Liver (tissue), 9 donors: ENCODE measurements around the gene GALK1. TPM values are rescaled to one million over a fixed set of nuclear protein-coding genes. Genes with fewer than 3 reads are reported as not detected.

Experiments used
- DNase-seq: peaks from one replicate; pipeline ENCODE4 v3.0.0-alpha.2; 2017; ENCODE audit warnings: low spot score
- H3K27ac ChIP-seq, 2 donors: one replicate each; pipeline ENCODE4 v1.7.0; 2013; ENCODE audit warnings: inconsistent platforms in 2 of 2, low read length in 2 of 2, control low read depth in 1 of 2, low read depth in 1 of 2, mild to moderate bottlenecking in 1 of 2
- H3K27me3 ChIP-seq, 4 donors: one replicate each; pipeline versions ENCODE4 v1.6.1 to v1.7.0; 2013; ENCODE audit warnings: low read length in 3 of 4, inconsistent platforms in 1 of 4, mild to moderate bottlenecking in 1 of 4, moderate library complexity in 1 of 4; ENCODE audit not compliant: control insufficient read depth in 4 of 4, insufficient read depth in 4 of 4
- H3K36me3 ChIP-seq, 4 donors: one replicate each; pipeline versions ENCODE4 v1.6.1 to v1.7.0; 2013; ENCODE audit warnings: low read length in 3 of 4, mild to moderate bottlenecking in 3 of 4, low read depth in 1 of 4, moderate library complexity in 1 of 4; ENCODE audit not compliant: control insufficient read depth in 4 of 4, insufficient read depth in 3 of 4
- H3K4me1 ChIP-seq, 4 donors: one replicate each; pipeline versions ENCODE4 v1.6.1 to v1.7.0; 2013; ENCODE audit warnings: low read length in 3 of 4, mild to moderate bottlenecking in 3 of 4, moderate library complexity in 1 of 4; ENCODE audit not compliant: control insufficient read depth in 4 of 4, insufficient read depth in 4 of 4
- H3K4me3 ChIP-seq, 3 donors: one replicate each; pipeline versions ENCODE4 v1.6.1 to v1.7.0; 2013; ENCODE audit warnings: low read length in 3 of 3, control low read depth in 1 of 3, low read depth in 1 of 3, mild to moderate bottlenecking in 1 of 3
- H3K9ac ChIP-seq, 2 donors: one replicate each; pipeline ENCODE4 v1.7.0; 2013; ENCODE audit warnings: low read length in 2 of 2, mild to moderate bottlenecking in 2 of 2, moderate library complexity in 2 of 2, control low read depth in 1 of 2, low read depth in 1 of 2
- H3K9me3 ChIP-seq, 4 donors: one replicate each; pipeline versions ENCODE4 v1.6.1 to v1.7.0; 2013; ENCODE audit warnings: low read length in 3 of 4; ENCODE audit not compliant: control insufficient read depth in 4 of 4
- EGR1 ChIP-seq, 2 donors: IDR thresholded peaks; 2 replicates each; pipeline ENCODE4 v1.6.1; 2016 to 2018; ENCODE audit warnings: antibody characterized with exemption in 2 of 2, low read depth in 2 of 2
- FOXA1 ChIP-seq: IDR thresholded peaks from 2 replicates; pipeline ENCODE4 v1.6.1; 2016; ENCODE audit warnings: antibody characterized with exemption
- FOXA2 ChIP-seq: IDR thresholded peaks from 2 replicates; pipeline ENCODE4 v1.6.1; 2016; ENCODE audit warnings: antibody characterized with exemption
- GABPA ChIP-seq, 2 donors: IDR thresholded peaks in 1 of 2; conservative IDR thresholded peaks in 1 of 2; 2 replicates each; pipeline ENCODE4 v1.6.1; 2016; ENCODE audit warnings: antibody characterized with exemption in 2 of 2, mild to moderate bottlenecking in 1 of 2, moderate library complexity in 1 of 2
- HNF4A ChIP-seq, 2 donors: conservative IDR thresholded peaks; 2 replicates each; pipeline ENCODE4 v1.6.1; 2016; ENCODE audit warnings: antibody characterized with exemption in 2 of 2, mild to moderate bottlenecking in 2 of 2
- HNF4G ChIP-seq: IDR thresholded peaks from 2 replicates; pipeline ENCODE4 v1.6.1; 2016; ENCODE audit warnings: antibody characterized with exemption
- JUND ChIP-seq, 2 donors: IDR thresholded peaks; 2 replicates each; pipeline ENCODE4 v1.6.1; 2016; ENCODE audit warnings: antibody characterized with exemption in 2 of 2
- NR2F2 ChIP-seq: IDR thresholded peaks from 2 replicates; pipeline ENCODE4 v1.6.1; 2016; ENCODE audit warnings: antibody characterized with exemption
- RAD21 ChIP-seq, 2 donors: IDR thresholded peaks; 2 replicates each; pipeline ENCODE4 v1.6.1; 2016; ENCODE audit warnings: antibody characterized with exemption in 2 of 2, mild to moderate bottlenecking in 2 of 2
- RXRA ChIP-seq, 2 donors: IDR thresholded peaks; 2 replicates each; pipeline ENCODE4 v1.6.1; 2017 to 2018; ENCODE audit warnings: antibody characterized with exemption in 2 of 2, mild to moderate bottlenecking in 1 of 2
- SP1 ChIP-seq: IDR thresholded peaks from 2 replicates; pipeline ENCODE4 v1.6.1; 2018; ENCODE audit warnings: antibody characterized with exemption, mild to moderate bottlenecking
- TAF1 ChIP-seq: conservative IDR thresholded peaks from 2 replicates; pipeline ENCODE4 v1.6.1; 2016; ENCODE audit warnings: antibody characterized with exemption, mild to moderate bottlenecking
- YY1 ChIP-seq: IDR thresholded peaks from 2 replicates; pipeline ENCODE4 v1.6.1; 2016; ENCODE audit warnings: antibody characterized with exemption, mild to moderate bottlenecking
- WGBS: extraction: QIAGEN DNeasy Blood & Tissue Kit; methylation state at CpG from one replicate; pipeline ENCODE4 v1.1.7; 2013; 5-methylcytosine and 5-hydroxymethylcytosine counted together
- polyA plus RNA-seq, 2 donors: library from polyadenylated mRNA; stranded (reverse) in 1 of 2; unstranded in 1 of 2; fragments of 200-250 nt in 1 of 2; fragments of >200 nt in 1 of 2; fragmentation: Nextera tagmentation in 1 of 2; extraction: Ambion mirVana in 1 of 2; gene quantifications; one replicate each; pipeline versions ENCODE4 v1.2.1 to v1.2.3, GENCODE V29; 2013 to 2015
- total RNA-seq, 2 donors: library from RNA; depleted of rRNA; stranded (reverse); fragments of >200 nt; gene quantifications; one replicate each; pipeline ENCODE4 v1.2.3, GENCODE V29; 2014
- TF ChIP-seq, protein P1 (sequence below): IDR thresholded peaks from 2 replicates; pipeline ENCODE4 v1.6.1; 2016; ENCODE audit warnings: antibody characterized with exemption
- TF ChIP-seq, protein P2 (sequence below): IDR thresholded peaks from 2 replicates; pipeline ENCODE4 v1.6.1; 2016; ENCODE audit warnings: antibody characterized with exemption
- TF ChIP-seq, protein P3 (sequence below): IDR thresholded peaks from 2 replicates; pipeline ENCODE4 v1.6.1; 2016; ENCODE audit warnings: antibody characterized with exemption
- TF ChIP-seq, protein P4 (sequence below): IDR thresholded peaks from 2 replicates; pipeline ENCODE4 v1.6.1; 2016; ENCODE audit warnings: antibody characterized with exemption, mild to moderate bottlenecking
- TF ChIP-seq, protein P5 (sequence below): fragments of 150-350 bp; IDR thresholded peaks from 2 replicates; pipeline ENCODE4 v1.5.1; 2017; ENCODE audit warnings: improper control_type of control experiment, low read depth, low read length; ENCODE audit not compliant: missing input control
- donor health status: healthy.
- donor health status: healthy.
- donor health status: healthy.
- donor health status: healthy.
- donor health status: healthy.

GALK1 gene
- total and polyA plus RNA-seq, 4 donors = 59.0 to 230 (median 95.9) TPM

DNA sequence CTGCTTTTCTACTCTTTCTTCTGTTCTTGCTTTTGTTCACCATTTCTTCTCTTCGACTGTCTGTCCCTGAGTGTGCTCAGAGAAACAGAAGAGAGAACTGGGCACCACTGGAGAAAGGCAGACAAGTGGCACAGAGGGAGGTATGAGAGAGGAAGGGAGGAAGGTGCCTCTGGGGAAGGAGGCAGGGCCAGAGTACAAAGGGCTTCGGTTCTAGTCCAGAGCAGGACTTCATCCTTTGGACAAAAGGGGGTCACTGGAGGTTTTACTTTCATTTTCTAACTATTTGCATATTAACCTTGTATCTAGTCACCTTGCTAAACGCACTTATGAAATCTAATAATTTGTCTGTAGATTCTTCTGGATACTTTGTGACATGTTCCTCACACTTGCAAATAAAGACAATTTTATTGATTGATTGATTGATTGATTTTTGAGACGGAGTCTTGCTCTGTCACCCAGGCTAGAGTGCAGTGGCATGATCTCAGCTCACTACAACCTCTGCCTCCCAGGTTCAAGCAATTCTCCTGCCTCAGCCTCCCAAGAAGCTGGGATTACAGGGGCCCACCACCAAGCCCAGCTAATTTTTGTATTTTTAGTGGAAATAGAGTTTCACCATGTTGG is 30.2 kb downstream of the GALK1 start:
- H3K27me3 ChIP-seq = no peaks in the 10 kb centered on the region
- H3K27ac ChIP-seq = peak overlapping the region in 1 of 2 donors; percentile 56
- no peaks in the 10 kb centered on the region for H3K9me3 ChIP-seq
- H3K36me3 ChIP-seq = no peaks in the 10 kb centered on the region
- H3K9ac ChIP-seq = no peak overlapping the region
- H3K4me1 ChIP-seq = peaks cover 2 to 8% (median 7%) of the 10 kb centered on the region in 4 donors
- TF ChIP-seq HNF4A (conservative IDR thresholded peaks at IDR 0.05) (peak; percentile 92 to 93), HNF4G (peak; percentile 58), GABPA (IDR thresholded peaks at IDR 0.05 in 1 of 2, conservative IDR thresholded peaks at IDR 0.05 in 1 of 2) (no peak), NR2F2 (no peak), RAD21 (IDR thresholded peaks at IDR 0.05) (no peak), TAF1 (no peak), FOXA1 (no peak), RXRA (IDR thresholded peaks at IDR 0.05) (peak; percentile 62 to 67), EGR1 (IDR thresholded peaks at IDR 0.05; ENCODE audit: low read depth in 2 of 2) (no peak), JUND (IDR thresholded peaks at IDR 0.05) (no peak), SP1 (peak; percentile 89)
- TF ChIP-seq, protein P1, sequence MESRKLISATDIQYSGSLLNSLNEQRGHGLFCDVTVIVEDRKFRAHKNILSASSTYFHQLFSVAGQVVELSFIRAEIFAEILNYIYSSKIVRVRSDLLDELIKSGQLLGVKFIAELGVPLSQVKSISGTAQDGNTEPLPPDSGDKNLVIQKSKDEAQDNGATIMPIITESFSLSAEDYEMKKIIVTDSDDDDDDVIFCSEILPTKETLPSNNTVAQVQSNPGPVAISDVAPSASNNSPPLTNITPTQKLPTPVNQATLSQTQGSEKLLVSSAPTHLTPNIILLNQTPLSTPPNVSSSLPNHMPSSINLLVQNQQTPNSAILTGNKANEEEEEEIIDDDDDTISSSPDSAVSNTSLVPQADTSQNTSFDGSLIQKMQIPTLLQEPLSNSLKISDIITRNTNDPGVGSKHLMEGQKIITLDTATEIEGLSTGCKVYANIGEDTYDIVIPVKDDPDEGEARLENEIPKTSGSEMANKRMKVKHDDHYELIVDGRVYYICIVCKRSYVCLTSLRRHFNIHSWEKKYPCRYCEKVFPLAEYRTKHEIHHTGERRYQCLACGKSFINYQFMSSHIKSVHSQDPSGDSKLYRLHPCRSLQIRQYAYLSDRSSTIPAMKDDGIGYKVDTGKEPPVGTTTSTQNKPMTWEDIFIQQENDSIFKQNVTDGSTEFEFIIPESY = no peak
- TF ChIP-seq, protein P2, sequence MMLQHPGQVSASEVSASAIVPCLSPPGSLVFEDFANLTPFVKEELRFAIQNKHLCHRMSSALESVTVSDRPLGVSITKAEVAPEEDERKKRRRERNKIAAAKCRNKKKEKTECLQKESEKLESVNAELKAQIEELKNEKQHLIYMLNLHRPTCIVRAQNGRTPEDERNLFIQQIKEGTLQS = no peak
- DNase-seq = no peak
- H3K4me3 ChIP-seq = no peak overlapping the region
- 42% methylated on average over 4 of the region's 4 CpGs for WGBS

DNA sequence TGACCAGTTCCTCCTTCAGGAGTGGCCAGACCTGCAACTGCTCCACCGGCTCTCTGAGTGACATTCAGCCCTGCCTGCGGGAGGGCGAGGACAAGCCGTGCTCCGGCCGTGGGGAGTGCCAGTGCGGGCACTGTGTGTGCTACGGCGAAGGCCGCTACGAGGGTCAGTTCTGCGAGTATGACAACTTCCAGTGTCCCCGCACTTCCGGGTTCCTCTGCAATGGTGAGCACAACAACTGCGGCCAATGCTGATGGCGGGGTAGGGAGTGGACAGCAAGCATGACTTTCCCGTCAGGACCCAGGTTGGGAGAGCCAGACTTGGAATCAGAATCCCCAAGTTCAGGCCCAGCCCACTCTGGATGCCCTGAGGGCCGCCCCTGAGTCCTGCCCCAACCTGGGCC is 31.5 kb downstream of the GALK1 start:
- TF ChIP-seq, protein P3, sequence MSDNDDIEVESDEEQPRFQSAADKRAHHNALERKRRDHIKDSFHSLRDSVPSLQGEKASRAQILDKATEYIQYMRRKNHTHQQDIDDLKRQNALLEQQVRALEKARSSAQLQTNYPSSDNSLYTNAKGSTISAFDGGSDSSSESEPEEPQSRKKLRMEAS = no peak
- TF ChIP-seq, protein P4, sequence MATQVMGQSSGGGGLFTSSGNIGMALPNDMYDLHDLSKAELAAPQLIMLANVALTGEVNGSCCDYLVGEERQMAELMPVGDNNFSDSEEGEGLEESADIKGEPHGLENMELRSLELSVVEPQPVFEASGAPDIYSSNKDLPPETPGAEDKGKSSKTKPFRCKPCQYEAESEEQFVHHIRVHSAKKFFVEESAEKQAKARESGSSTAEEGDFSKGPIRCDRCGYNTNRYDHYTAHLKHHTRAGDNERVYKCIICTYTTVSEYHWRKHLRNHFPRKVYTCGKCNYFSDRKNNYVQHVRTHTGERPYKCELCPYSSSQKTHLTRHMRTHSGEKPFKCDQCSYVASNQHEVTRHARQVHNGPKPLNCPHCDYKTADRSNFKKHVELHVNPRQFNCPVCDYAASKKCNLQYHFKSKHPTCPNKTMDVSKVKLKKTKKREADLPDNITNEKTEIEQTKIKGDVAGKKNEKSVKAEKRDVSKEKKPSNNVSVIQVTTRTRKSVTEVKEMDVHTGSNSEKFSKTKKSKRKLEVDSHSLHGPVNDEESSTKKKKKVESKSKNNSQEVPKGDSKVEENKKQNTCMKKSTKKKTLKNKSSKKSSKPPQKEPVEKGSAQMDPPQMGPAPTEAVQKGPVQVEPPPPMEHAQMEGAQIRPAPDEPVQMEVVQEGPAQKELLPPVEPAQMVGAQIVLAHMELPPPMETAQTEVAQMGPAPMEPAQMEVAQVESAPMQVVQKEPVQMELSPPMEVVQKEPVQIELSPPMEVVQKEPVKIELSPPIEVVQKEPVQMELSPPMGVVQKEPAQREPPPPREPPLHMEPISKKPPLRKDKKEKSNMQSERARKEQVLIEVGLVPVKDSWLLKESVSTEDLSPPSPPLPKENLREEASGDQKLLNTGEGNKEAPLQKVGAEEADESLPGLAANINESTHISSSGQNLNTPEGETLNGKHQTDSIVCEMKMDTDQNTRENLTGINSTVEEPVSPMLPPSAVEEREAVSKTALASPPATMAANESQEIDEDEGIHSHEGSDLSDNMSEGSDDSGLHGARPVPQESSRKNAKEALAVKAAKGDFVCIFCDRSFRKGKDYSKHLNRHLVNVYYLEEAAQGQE = no peak
- TF ChIP-seq RXRA (IDR thresholded peaks at IDR 0.05) (no peak), SP1 (no peak), TAF1 (no peak), EGR1 (IDR thresholded peaks at IDR 0.05; ENCODE audit: low read depth in 2 of 2) (no peak), YY1 (no peak), FOXA1 (no peak), HNF4G (no peak), JUND (IDR thresholded peaks at IDR 0.05) (no peak), NR2F2 (no peak), HNF4A (conservative IDR thresholded peaks at IDR 0.05) (no peak), RAD21 (IDR thresholded peaks at IDR 0.05) (no peak), GABPA (IDR thresholded peaks at IDR 0.05 in 1 of 2, conservative IDR thresholded peaks at IDR 0.05 in 1 of 2) (no peak), FOXA2 (no peak)
- TF ChIP-seq, protein P2 = no peak
- TF ChIP-seq, protein P5, sequence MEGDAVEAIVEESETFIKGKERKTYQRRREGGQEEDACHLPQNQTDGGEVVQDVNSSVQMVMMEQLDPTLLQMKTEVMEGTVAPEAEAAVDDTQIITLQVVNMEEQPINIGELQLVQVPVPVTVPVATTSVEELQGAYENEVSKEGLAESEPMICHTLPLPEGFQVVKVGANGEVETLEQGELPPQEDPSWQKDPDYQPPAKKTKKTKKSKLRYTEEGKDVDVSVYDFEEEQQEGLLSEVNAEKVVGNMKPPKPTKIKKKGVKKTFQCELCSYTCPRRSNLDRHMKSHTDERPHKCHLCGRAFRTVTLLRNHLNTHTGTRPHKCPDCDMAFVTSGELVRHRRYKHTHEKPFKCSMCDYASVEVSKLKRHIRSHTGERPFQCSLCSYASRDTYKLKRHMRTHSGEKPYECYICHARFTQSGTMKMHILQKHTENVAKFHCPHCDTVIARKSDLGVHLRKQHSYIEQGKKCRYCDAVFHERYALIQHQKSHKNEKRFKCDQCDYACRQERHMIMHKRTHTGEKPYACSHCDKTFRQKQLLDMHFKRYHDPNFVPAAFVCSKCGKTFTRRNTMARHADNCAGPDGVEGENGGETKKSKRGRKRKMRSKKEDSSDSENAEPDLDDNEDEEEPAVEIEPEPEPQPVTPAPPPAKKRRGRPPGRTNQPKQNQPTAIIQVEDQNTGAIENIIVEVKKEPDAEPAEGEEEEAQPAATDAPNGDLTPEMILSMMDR = no peak
- TF ChIP-seq, protein P1 = no peak
- no peak for DNase-seq
- Histone ChIP-seq H3K9ac (no peak overlapping the region), H3K27ac (no peak overlapping the region), H3K36me3 (no peaks in the 10 kb centered on the region), H3K4me1 (peaks cover 2 to 8% (median 6%) of the 10 kb centered on the region in 4 donors), H3K4me3 (no peak overlapping the region), H3K27me3 (no peaks in the 10 kb centered on the region), H3K9me3 (no peaks in the 10 kb centered on the region)
- WGBS = 97% methylated on average over 18 of the region's 18 CpGs
